ENCODE data around the gene TMEM72.

The TMEM72 gene

GRCh38 chr10:44931621-44932516, 20.7 kb downstream of the TMEM72 start:
- Histone ChIP-seq H3K27ac (ENCODE audit: low read length) (no peak overlapping the region), H3K36me3 (ENCODE audit: control insufficient read depth, low read depth, low read length) (no peaks in the 10 kb centered on the region), H3K9me3 (ENCODE audit: control insufficient read depth, low read depth, low read length) (no peaks in the 10 kb centered on the region), H3K9ac (ENCODE audit: low read length) (no peak overlapping the region), H3K4me1 (ENCODE audit: control insufficient read depth, low read depth, low read length) (no peaks in the 10 kb centered on the region), H3K27me3 (ENCODE audit: control insufficient read depth, insufficient read depth, low read length) (no peaks in the 10 kb centered on the region), H3K4me3 (ENCODE audit: low read length) (no peak overlapping the region)

DNA sequence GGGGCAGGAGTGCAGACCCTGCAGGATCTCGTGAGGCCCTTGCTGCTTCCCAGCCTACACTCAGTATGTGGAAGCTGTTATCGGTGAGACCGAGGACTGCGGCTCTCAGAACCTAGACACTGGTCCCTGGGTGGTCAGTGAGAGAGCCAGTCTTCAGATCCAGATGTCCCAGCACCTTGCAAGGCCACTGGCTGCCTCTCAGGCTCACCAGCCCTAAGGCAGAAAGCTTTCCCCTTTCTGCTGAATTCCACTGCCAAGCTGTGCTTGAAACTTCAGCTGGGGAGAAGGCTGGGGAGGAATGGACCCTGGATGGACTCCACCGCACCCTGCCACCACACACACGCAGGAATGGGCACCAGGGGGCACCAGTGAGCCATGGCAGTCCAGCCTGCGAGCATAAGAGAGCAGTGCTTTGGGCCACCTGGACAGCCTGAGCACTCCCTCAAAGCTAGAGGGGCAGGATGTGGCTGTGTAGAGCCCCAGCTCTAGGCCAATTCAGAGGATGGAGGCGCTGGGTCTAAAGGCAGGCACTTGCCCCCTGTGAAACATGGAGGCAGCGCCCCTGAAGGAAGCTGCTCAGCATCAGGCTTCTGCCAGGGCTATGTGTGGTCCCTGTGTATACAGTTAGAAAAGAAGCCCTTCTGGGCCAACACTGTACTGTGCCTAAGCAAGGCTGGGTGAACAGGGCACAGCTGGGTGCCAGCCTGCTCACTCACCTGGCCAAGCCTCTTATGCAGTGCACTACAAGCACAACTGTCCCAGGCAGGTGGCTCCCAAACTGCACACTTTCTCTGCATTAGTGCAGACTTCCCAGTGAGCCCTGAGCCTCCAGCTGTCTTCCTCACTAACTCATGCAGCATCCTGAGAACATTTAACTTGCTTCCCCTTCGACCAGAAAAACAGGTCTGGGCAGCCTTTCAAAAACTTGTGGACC, 21.6 kb downstream of the TMEM72 start:
- Histone ChIP-seq H3K4me1 (ENCODE audit: control insufficient read depth, low read depth, low read length) (no peaks in the 10 kb centered on the region), H3K9ac (ENCODE audit: low read length) (no peak overlapping the region), H3K4me3 (ENCODE audit: low read length) (no peak overlapping the region)

GRCh38 chr10:44933451-44934321, 22.5 kb downstream of the TMEM72 start:
- H3K36me3 ChIP-seq (ENCODE audit: control insufficient read depth, low read depth, low read length) = no peaks in the 10 kb centered on the region
- no peaks in the 10 kb centered on the region for H3K9me3 ChIP-seq (ENCODE audit: control insufficient read depth, low read depth, low read length)
- H3K4me3 ChIP-seq (ENCODE audit: low read length) = no peak overlapping the region
- H3K27ac ChIP-seq (ENCODE audit: low read length) = no peak overlapping the region
- H3K27me3 ChIP-seq (ENCODE audit: control insufficient read depth, insufficient read depth, low read length) = no peaks in the 10 kb centered on the region
- no peak overlapping the region for H3K9ac ChIP-seq (ENCODE audit: low read length)
- no peaks in the 10 kb centered on the region for H3K4me1 ChIP-seq (ENCODE audit: control insufficient read depth, low read depth, low read length)

More for the DNA sequence above, 21.6 kb downstream of the TMEM72 start:
- H3K9me3 ChIP-seq (ENCODE audit: control insufficient read depth, low read depth, low read length) = no peaks in the 10 kb centered on the region
- H3K27me3 ChIP-seq (ENCODE audit: control insufficient read depth, insufficient read depth, low read length) = no peaks in the 10 kb centered on the region
- H3K27ac ChIP-seq (ENCODE audit: low read length) = no peak overlapping the region
- no peaks in the 10 kb centered on the region for H3K36me3 ChIP-seq (ENCODE audit: control insufficient read depth, low read depth, low read length)

- Histone ChIP-seq H3K9ac (ENCODE audit: low read length) (no peak overlapping the region), H3K27ac (ENCODE audit: low read length) (no peak overlapping the region), H3K9me3 (ENCODE audit: control insufficient read depth, low read depth, low read length) (no peaks in the 10 kb centered on the region), H3K27me3 (ENCODE audit: control insufficient read depth, insufficient read depth, low read length) (no peaks in the 10 kb centered on the region), H3K4me3 (ENCODE audit: low read length) (no peak overlapping the region), H3K4me1 (ENCODE audit: control insufficient read depth, low read depth, low read length) (no peaks in the 10 kb centered on the region), H3K36me3 (ENCODE audit: control insufficient read depth, low read depth, low read length) (no peaks in the 10 kb centered on the region)
Observed at GRCh38 chr10:44934416-44935200, 23.5 kb downstream of the TMEM72 start.

GRCh38 chr10:44935201-44935965, 24.2 kb downstream of the TMEM72 start:
- Histone ChIP-seq H3K27me3 (ENCODE audit: control insufficient read depth, insufficient read depth, low read length) (no peaks in the 10 kb centered on the region), H3K9ac (ENCODE audit: low read length) (no peak overlapping the region), H3K4me1 (ENCODE audit: control insufficient read depth, low read depth, low read length) (no peaks in the 10 kb centered on the region), H3K4me3 (ENCODE audit: low read length) (no peak overlapping the region), H3K36me3 (ENCODE audit: control insufficient read depth, low read depth, low read length) (no peaks in the 10 kb centered on the region), H3K27ac (ENCODE audit: low read length) (no peak overlapping the region), H3K9me3 (ENCODE audit: control insufficient read depth, low read depth, low read length) (no peaks in the 10 kb centered on the region)

DNA sequence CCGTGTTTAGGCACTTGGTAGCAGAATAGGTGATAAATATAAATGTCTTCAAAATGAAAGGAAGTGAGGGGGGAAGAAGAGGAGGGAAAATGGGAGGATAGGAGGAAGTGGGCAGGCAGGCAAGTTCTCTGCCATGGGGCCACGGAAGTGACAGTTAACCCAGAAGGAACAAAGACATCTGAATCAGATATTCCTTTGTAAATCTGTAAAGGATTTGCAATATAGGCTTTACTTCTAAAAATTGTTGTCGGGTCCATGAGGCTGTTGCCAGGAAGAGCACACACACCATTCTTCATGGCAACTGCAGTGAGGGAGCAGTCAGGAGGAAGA, 24.8 kb downstream of the TMEM72 start:
- H3K9ac ChIP-seq (ENCODE audit: low read length) = no peak overlapping the region
- H3K27ac ChIP-seq (ENCODE audit: low read length) = no peak overlapping the region
- H3K4me1 ChIP-seq (ENCODE audit: control insufficient read depth, low read depth, low read length) = no peaks in the 10 kb centered on the region
- no peak overlapping the region for H3K4me3 ChIP-seq (ENCODE audit: low read length)
- no peaks in the 10 kb centered on the region for H3K36me3 ChIP-seq (ENCODE audit: control insufficient read depth, low read depth, low read length)
- no peaks in the 10 kb centered on the region for H3K9me3 ChIP-seq (ENCODE audit: control insufficient read depth, low read depth, low read length)
- H3K27me3 ChIP-seq (ENCODE audit: control insufficient read depth, insufficient read depth, low read length) = no peaks in the 10 kb centered on the region

- H3K9me3 ChIP-seq (ENCODE audit: control insufficient read depth, low read depth, low read length) = no peaks in the 10 kb centered on the region
- H3K4me1 ChIP-seq (ENCODE audit: control insufficient read depth, low read depth, low read length) = no peaks in the 10 kb centered on the region
- no peak overlapping the region for H3K9ac ChIP-seq (ENCODE audit: low read length)
- no peaks in the 10 kb centered on the region for H3K36me3 ChIP-seq (ENCODE audit: control insufficient read depth, low read depth, low read length)
- H3K27me3 ChIP-seq (ENCODE audit: control insufficient read depth, insufficient read depth, low read length) = no peaks in the 10 kb centered on the region
- H3K27ac ChIP-seq (ENCODE audit: low read length) = no peak overlapping the region
- H3K4me3 ChIP-seq (ENCODE audit: low read length) = no peak overlapping the region
Observed at GRCh38 chr10:44936314-44936975, 25.3 kb downstream of the TMEM72 start.

- no peaks in the 10 kb centered on the region for H3K4me1 ChIP-seq (ENCODE audit: control insufficient read depth, low read depth, low read length)
- no peak overlapping the region for H3K27ac ChIP-seq (ENCODE audit: low read length)
- no peak overlapping the region for H3K9ac ChIP-seq (ENCODE audit: low read length)
- no peaks in the 10 kb centered on the region for H3K9me3 ChIP-seq (ENCODE audit: control insufficient read depth, low read depth, low read length)
- no peak overlapping the region for H3K4me3 ChIP-seq (ENCODE audit: low read length)
- no peaks in the 10 kb centered on the region for H3K36me3 ChIP-seq (ENCODE audit: control insufficient read depth, low read depth, low read length)
- H3K27me3 ChIP-seq (ENCODE audit: control insufficient read depth, insufficient read depth, low read length) = no peaks in the 10 kb centered on the region
Observed at GRCh38 chr10:44937196-44938005, 26.3 kb downstream of the TMEM72 start.

DNA sequence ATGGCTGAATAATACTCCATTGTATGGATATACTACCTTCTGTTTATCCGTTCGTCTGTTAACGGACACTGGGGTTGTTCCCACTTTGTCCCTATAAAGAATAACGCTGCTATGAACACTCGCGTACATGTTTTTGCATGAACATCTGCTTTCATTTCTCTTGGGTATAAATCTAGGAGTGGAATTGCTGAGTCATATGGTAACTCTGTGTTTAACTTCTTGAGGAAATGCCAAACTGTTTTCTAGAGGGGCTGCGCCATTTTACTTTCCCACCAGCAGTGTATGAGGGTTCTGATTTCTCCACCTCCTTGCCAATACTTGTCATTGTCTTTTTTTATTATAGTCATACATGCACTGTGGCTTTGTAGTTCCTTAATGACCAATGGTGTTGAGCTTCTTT, 27.8 kb downstream of the TMEM72 start:
- no peaks in the 10 kb centered on the region for H3K9me3 ChIP-seq (ENCODE audit: control insufficient read depth, low read depth, low read length)

More for the DNA sequence above, 27.8 kb downstream of the TMEM72 start:
- no peaks in the 10 kb centered on the region for H3K4me1 ChIP-seq (ENCODE audit: control insufficient read depth, low read depth, low read length)
- no peak overlapping the region for H3K4me3 ChIP-seq (ENCODE audit: low read length)
- no peak overlapping the region for H3K27ac ChIP-seq (ENCODE audit: low read length)
- no peaks in the 10 kb centered on the region for H3K27me3 ChIP-seq (ENCODE audit: control insufficient read depth, insufficient read depth, low read length)
- no peak overlapping the region for H3K9ac ChIP-seq (ENCODE audit: low read length)
- H3K36me3 ChIP-seq (ENCODE audit: control insufficient read depth, low read depth, low read length) = no peaks in the 10 kb centered on the region

Measured in iPS-18a (cell line).